ENCODE measurements around the gene SPTBN5.

Gene SPTBN5

DNA sequence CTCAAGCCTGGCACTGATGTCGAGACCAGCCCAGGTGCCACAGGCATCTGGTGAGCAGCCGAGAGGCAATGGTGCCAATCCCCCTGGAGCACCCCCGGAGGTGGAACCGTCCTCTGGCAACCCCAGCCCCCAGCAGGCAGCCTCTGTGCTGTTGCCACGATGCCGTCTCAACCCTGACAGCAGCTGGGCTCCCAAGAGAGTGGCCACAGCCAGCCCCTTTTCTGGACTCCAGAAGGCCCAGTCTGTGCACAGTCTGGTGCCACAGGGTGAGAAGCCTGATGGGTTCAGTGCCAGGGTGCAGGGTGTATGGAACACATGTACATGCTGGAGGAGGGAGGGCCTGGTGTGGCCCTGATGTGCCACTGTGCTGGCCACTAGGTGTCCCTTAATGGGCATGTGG is 70.9 kb downstream of the SPTBN5 start:
- DNase-seq = no peak

GRCh38 chr15:41822471-41822870 is 71.4 kb downstream of the SPTBN5 start:
- no peak for DNase-seq

DNA sequence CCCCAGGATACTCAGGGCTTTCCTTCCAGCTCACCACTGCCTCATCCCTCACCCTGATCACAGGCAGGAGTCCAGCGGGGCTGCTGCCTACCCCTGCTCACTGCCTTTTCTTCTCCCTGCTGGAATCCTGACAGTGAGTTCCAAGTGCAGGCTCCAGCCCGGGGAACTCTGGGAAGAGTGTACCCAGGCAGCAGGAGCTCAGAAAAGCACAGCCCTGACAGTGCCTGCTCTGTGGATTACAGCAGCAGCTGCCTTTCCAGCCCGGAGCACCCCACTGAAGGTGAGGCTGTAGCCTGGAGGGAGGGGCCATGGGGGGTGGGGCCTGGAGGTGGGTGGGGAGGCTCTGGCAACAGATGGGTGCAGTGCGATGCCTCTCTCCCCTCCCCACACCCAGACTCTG is 72.0 kb downstream of the SPTBN5 start:
- DNase-seq = peak in 6 of 14 donors; percentile 5 to 70 (median 28)

DNA sequence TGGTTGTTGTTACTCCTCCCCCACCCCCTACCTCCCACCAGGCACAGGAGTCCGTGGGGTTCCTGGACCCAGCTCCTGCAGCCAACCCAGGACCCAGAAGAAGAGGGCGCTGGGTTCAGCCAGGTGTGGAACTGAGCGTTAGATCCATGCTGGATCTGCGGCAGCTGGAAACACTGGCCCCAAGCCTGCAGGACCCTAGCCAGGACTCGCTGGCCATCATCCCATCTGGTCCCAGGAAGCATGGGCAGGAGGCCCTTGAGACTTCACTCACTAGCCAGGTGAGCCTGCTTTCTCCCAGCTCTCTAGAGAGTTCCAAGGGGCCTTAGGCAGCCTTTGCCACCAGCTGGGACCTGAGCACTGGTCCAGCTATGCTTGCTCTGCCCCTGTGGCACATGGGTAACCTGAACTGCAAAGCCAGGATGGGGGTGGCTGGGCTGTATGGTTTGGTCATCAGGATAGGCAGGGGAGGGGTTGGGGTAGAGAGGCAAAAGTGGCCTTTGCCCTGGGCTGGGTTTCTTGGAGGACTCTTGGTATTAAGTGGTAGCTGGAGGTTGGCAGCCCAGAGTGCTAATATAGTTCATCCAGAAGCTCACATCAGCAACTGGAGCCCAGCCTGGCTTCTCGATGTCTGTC is 72.9 kb downstream of the SPTBN5 start:
- DNase-seq = no peak

DNA sequence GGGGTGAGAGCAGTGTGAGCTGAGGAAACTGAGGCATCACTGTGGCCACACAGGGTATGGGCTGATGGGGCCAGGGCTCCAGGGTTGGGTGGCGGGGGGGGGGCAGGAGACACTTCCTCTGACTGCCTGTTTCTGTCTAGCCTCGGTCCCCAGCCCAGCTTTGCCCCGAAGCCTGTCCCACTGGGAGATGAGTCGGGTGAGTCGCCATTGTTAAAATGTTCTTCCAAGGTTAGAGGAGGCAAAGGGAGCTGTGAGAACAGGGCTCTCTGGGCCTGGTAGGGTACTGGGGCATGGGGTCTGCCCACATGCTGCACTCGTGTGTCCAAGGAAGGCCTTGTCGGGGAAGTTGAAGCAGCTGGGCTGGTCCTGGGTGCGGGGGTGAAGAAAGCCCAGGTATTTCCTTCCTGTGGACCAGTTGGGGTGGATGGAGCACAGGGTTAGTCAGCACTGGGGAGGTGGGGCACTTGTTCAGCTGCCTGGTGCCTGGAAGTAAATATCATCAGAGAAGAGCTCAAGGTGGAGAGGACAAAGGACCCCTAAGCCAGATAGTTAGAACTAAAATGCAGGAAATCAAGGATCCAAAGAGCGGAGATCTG is 74.3 kb downstream of the SPTBN5 start:
- no peak for DNase-seq

DNA sequence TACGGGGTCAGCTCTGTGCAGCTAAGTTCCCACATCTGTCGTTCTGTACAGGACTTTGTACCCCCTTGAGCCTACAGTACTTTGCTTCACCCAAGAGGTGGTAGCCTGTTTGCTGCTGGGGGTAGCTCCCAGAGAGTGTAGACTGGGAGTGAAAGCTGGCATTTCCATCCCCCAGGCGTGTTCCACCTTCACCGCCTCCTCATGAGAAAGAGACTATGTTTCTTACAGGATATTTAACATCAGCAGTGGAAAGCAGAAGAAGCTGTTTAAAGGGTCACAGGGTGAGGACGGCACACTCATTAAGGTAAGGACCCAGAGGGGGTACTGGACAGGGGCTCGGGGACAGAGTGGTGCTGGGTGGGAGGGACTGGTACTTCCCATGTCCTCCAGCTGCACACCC is 76.1 kb downstream of the SPTBN5 start:
- no peak for DNase-seq

GRCh38 chr15:41817327-41817726 is 76.5 kb downstream of the SPTBN5 start:
- DNase-seq = no peak

GRCh38 chr15:41816788-41817187 is 77.1 kb downstream of the SPTBN5 start:
- no peak for DNase-seq

- no peak for DNase-seq
Observed at GRCh38 chr15:41814534-41814933, 79.3 kb downstream of the SPTBN5 start.

DNA sequence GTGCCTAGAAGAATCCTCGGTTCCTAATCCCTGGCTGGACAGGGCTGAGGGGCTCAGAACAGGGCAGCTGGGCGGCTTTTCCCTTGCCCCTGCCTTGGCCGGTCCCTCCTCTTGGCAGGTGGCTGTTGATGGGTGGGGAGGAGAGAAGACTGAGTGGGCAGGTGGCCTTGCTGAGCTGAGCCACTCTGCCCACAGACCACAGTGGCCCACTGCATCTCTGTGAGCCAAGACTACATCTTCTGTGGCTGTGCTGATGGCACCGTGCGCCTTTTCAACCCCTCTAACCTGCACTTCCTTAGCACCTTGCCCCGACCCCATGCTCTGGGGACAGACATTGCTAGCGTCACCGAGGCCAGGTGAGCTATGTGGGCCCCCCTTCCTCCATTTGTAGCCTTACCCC is 80.4 kb downstream of the SPTBN5 start:
- DNase-seq = no peak

- DNase-seq = no peak
Observed at GRCh38 chr15:41812820-41813375, 81.0 kb downstream of the SPTBN5 start.

GRCh38 chr15:41811432-41812195 is 82.2 kb downstream of the SPTBN5 start:
- peak in 11 of 14 donors; percentile 14 to 87 (median 59) for DNase-seq

DNA sequence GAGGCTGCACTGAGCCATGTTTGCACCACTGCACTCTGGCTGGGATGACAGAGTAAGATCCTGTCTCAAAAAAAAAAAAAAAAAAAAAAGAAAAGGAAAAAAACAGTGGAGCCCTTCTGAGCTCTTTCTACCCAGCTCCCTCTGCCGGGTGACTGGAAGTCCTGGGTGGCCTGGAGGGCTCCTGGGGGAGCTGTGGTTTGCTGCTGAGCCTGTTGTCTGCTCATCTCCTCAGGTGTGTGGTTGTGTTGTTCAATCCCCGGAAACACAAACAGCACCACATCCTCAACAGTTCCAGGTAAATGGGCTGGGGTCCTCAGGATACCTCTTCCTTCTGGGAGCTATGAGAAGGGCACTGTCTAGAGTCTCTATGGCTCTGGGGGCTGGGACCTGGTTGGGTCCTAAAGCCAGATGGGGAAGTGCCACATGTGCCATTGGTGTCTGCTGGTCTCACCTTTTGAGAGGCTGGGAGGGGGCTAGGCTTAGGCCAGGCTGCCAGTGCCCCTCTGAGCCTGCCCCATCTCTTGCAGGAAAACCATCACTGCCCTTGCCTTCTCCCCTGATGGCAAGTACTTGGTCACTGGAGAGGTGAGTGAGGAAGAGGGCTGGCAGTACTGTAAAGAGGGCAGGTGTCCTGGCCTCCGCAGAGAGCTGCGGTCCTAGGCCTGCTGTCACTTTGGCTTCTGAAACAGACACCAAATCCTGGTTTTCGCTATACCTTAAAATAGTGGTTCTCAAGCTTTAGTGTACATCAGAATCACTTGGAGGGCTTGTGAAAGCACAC is 83.0 kb downstream of the SPTBN5 start:
- DNase-seq = peak in 2 of 14 donors; percentile 56 to 87

DNA sequence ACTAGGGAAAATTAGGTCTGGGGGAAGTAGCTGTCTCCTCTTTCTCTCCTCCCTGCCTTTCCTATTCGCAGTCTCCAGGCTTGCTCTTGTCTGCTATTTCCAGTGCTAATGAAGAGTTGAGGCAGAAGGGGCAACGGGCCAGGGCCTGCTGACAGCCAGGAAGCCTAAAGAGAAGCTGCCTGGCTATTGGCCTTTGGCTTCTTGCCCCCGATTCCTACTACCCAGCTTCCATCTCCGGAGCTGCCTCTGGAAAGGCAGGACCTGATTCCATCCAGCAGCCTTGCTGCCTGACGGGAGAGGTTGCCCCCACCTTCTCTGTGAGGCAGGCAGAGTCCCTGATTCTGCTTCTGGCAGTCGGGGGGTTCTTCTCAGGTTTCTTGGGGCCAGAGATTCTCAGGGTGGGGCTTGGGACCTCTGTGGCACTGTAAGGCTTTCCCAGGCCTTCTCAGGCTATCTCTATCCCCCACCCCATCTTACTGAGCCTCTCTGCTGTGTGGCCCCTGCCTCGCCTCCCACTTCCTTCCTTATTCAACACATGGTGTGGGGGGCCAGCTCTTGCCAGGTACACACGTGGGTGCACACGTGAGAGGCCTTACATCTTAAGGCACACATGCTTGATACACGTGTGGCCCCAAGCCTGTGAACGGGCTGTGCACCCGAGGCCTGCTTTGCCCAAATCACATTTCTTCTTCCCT is 84.2 kb downstream of the SPTBN5 start:
- DNase-seq = peak in 6 of 14 donors; percentile 19 to 78 (median 33)

DNA sequence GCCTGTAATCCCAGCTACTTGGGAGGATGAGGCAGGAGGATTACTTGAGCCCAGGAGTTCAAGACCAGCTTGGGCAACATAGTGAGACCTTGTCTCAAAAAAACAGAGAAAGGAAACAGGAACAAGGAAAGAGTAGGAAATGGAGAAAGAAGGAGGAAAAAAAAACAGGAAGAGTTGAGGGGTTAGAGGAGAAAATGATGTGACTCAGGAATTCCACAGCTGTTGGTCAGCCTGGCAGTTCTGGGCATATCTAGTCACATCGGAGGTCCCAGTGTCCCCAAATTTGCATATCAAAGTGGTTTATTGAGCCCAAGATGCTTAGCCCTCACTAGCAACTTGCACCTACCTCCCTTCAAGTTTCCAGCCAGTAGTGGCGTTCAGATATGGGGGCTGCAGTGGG is 84.7 kb downstream of the SPTBN5 start:
- no peak for DNase-seq

GRCh38 chr15:41806291-41807181 is 87.3 kb downstream of the SPTBN5 start:
- DNase-seq = no peak

GRCh38 chr15:41805711-41806110 is 88.1 kb downstream of the SPTBN5 start:
- no peak for DNase-seq

DNA sequence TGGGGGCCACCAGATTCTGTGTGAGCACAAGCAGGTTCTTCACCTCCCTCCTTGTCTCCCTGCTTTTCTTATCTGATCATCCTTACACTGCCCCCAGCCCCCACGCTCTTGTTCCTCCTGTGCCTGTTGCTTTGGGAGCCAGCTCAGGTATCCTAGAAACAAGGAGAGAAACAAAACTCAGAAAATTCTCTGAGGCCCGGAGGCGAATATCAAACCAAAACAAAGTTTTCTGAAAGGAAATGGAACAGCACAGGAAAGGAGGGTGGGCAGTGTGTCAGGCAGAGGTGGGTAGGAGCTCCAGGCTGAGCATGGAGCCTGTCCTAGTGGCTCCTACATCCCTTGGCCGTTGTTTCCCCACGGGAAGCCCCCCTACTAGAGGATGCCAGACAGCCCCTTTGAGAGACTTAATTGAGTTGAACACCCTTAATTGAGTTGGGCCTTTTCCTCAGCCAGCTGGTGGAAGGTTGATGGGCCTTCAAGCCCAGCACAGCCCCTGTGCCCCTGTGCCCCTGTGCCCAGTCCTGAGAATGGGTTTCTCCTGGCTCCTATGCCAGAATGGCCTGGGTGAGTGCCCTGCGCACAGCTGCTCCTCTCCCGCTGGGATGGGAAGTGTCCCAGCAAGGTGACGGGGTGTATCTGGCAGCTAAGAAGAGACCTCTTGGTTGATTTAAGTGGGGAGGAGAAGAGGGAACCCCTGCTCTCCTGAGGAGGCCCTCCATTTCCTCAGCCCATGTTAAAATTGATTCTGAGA is 88.8 kb downstream of the SPTBN5 start:
- DNase-seq = no peak

DNA sequence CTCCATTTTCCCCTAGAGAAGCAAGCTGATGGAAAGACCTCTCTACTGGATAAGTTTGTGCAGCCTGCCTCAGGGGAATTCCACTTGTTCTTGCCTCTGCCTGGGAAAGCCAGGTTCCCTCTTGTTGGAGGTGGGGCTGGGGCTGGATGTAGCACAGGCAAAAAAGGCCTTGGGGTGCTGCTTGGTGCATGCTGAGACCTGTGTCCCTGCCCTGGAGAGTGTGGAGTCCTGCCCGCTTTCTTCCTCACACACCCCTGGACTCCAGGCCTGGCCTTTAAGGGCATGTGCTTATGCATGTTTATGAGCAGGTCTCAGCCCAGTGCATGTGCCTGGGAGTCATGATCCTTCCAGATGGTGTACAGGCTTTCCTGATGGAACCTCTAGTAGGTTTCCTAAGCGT is 89.5 kb downstream of the SPTBN5 start:
- DNase-seq = no peak

DNA sequence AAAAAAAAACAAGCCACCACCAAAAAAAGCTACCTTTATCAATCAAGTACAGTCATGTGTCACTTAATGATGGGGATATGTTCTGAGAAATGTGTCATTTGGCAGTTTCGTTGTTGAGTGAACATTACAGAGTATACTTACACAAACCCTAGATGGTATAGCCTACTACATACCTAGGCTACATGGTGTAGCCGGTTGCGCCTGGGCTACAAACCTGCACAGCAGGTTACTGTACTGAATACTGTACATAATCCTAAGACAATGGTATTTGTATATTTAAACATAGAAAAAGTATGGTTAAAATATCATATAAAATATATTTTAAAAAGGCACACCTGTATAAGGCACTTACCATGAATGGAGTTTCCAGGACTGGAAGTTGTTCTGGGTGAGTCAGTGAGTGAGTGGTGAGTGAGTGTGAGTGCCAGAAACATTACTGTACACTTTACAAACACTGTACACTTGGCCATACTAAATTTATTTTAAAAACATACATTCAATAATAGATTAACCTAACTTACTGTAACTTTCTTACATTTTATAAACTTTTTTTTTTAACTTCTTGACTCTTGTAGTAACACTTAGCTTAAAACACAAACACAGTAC is 91.9 kb downstream of the SPTBN5 start:
- DNase-seq = no peak

Data from C1 segment of cervical spinal cord (tissue), 14 donors.